NCI-H1417 (cell line): ENCODE data around the gene NPC1.
"Not testable (repeated sequence)": the region's sequence is repeated elsewhere in the genome, so short reads cannot be mapped to it uniquely, and the experiment has no call there.

Experiments
- DNase-seq, 3 experiments: peaks; one replicate each; lab custom pipeline; 2025; lab: John Stamatoyannopoulos, UW

NPC1 gene

DNA sequence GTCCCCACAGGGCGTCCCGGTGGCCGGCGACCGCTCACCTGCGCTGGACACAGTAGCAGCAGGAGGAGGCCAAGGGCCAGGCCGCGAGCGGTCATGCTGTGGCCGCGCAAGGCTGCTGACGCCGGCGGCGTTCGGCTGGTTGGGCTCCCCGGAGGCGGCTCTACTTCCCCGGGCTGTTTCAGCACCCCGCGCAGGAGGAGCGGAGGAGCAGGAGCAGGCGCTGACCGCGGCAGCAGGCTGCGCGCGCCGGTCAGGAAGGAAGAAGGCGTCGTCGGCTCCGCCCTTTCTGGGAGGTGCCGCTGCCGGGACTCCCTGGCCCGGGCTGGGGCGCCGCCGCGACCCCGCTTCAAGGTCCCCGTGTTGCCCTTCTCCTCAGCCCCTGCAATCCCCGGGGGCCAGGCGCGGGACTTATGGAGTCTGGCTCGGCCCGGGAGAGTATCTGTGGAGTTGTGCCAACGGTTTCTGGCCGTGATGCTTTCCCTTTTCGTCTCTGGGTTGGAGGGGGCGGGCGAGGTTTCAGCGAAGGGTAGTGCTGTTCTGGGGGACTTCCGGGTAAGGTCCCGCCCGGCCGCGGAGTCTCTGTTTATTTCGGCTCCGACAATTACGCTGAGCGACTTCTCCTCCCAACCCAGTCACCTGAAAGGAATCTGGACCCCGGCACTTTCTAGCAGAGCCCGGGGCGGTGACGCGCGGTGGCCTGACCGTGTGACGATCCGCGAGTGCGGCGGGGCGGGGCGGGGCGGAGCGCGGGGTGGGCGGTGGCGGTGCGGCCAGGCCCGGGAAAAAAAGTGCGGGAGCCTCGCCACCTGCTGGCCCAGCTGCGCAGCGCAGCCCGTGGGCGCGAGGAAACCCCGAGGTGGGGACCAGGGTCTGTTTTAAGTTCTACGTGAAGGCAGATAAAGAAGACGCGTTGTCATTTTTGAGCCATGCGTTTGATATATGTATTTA is at the start of gene NPC1:
Gene NPC1, minus strand, starts transcription at position 258 of the 948 bp plus-strand sequence. Its CDS starts 163 bp downstream, at position 95.
- DNase-seq = peak; percentile 85 to 97 (median 96)

DNA sequence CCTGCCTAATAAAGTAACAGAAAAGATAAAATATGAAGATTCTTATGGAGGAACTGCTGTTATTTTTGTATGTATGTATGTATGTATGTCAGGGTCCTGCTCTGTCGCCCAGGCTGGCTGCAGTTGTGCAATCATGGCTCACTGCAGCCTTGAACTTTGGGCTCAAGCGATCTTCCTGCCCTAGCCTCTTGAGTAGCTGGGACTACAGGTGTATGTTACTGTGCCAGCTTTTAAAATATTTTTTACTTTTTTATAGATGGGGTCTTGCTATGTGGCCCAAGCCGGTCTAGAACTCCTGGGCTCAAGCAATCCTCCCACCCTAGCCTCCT is 49.7 kb upstream of the NPC1 start:
- no peak for DNase-seq

DNA sequence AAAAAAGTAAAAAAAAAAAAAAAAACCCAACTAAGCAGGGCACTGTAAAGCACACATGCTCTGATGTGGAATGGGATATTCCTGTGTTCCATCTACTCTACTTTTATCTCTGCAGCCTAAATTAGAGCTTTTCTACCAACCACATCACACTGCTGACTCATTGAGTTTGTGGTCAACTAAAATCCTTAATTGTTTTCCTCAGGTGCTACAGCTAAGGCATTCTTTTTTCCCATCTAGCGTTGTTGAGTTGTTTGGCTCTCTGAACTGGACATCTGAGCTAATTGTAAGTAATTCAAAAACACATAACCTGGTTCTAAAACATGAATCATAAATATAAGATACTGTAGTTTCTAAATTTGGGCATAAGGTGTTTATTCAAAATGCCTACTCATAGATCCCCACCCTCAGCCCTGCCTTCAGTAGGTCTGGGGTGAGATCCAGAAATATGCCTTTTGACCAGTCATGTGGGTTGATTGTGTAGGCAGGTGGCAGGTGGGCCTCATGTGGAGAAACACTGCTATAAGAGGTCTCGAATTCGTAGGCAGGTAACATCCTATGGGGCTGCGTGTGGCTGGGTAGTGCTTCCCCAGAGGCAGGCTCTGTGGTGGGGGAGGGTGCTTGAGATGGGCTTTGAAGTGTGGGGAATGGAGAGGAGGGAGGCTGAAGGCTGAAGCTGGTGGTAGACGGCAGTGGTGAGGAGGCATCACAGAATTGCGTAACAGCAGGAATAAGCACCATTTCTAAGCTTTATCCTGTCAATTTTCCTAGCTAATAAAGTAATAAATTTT is 49.2 kb upstream of the NPC1 start:
- DNase-seq = peak in 1 of 3 experiments; percentile 48

DNA sequence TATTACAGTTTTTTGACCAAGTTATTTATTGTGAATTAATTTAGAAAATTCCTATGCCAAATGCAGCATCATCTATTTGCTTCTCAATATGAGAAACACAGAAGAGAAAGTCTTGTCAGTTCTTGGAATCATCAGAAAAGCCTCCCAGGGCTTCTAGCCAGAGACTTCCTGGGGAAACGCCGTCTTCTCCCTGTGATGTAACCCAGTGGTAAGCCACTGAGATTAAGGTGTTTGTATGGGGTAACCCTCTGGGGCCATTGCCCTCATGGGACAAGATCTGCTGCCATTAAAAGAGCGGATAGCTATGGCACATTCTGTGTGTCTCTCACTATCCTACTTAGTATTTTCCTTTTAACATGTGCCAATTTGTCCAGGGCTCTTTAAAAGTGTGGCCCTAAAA is 48.4 kb upstream of the NPC1 start:
- DNase-seq = no peak

DNA sequence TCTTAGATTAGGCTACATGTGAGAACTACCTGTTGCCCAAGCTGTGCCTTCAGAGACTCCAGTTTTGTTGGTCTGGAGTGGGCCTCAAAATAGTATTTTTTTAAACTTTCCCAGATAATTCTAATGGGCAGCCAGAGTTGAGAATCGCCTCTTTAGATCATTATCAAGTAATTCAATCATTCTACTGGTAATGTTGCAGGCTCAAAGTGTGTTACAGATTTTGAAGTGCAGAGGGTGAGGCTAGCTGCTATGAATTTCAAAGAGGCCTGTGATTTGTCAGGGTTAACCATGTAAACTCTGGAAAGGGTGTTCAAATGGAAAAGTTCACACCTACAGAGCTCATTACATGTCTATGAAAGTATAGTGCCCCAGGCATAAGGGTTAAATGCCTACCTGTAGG is 46.3 kb upstream of the NPC1 start:
- peak in 1 of 3 experiments; percentile 43 for DNase-seq

DNA sequence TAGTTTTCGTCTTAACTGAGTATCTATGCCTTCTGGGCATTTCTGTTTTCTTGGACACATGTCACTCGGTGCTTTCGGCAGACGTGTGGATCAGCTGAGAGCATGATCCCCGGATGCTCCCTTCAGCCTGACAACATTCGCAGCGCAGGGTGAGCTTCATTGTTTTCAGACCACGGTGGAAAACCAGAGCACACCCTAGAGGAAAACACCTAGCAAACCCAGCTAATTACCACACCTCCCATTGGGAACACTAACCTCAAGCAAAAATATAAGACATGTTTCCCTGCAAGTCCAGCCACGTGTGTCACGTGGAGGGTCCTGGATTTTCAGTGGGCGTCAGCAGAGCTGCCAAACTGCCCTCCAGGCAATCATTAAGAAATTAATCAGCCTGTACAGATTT is 45.4 kb upstream of the NPC1 start:
- peak in 2 of 3 experiments; percentile 14 to 50 for DNase-seq

DNA sequence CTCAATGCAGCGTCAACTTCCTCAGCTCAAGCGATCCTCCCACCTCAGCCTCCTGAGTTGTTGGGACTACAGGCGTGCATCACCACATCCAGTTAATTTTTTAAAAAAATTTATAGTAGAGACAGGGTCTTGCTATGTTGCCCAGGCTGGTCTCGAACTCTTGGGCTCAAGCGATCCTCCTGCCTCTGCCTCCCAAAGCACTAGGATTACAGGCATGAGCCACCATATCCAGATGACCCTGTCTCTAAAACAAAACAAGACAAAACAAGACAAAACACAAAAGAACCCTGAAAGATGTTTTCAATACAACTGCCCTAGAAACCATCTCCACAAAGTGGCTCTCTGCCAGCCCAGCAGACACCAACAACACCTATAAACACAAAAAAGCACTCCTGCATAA is 45.0 kb upstream of the NPC1 start:
- no peak for DNase-seq

DNA sequence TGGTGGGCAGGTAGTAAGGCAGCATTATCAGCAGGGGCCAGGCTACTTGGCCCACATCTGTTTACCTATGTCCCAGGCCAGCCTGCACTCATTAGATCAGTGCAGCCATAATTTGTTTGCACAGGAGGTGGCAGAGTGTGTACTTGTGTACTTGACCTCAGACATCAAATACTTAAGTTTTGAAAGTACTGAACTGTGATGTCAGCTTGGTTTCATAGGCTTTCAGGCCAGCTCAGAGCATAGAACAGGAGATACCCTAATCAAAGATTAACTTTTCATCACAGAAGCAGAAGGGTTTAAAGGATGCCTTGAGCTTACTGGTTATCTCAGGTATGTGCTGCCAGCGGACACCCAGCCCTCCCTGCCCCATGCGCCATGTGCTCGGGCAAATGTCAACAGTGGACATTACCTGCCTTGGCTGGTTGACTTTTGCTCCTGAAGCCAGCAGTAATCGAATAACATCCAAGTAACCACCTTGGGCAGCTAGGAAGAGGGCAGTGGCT is 43.2 kb upstream of the NPC1 start:
- DNase-seq = peak; percentile 36 to 81 (median 45)

DNA sequence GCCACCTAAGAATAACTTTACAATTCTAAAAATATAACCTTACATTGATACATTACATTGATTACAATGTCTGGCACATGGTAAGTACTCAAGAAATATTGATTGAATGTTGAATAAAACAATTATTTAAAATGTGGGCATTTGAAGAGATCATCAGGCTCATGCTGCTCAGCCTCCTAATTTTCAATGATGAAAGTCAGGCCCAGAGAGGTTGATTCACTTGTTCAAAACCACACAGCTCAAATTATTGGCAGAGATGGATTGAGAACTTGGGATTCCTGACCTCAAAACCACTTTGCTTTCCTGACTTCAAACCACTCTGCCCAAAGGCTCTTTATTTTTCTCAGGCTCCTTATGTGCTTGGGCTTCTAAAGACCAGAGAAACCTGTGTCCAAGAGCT is 41.7 kb upstream of the NPC1 start:
- no peak for DNase-seq

DNA sequence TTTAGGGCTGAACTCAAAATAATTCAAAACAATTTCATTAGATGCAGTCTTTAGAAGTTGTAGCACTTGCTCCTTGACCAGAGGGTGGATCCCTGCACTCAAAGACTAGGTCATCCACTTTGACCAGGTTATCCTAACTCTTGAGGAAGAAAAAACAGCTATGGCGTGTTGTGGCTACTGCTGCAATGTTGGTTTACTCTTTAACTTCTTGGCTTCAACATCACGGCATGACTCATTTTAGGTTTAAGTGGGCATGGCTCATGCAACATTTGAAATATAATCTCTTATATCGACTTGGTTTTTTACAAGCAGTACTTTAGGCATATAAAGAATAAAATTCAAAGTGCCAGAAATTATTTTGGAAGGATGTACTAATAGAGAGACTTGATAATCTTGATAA is 41.0 kb upstream of the NPC1 start:
- DNase-seq = peak in 1 of 3 experiments; percentile 27

DNA sequence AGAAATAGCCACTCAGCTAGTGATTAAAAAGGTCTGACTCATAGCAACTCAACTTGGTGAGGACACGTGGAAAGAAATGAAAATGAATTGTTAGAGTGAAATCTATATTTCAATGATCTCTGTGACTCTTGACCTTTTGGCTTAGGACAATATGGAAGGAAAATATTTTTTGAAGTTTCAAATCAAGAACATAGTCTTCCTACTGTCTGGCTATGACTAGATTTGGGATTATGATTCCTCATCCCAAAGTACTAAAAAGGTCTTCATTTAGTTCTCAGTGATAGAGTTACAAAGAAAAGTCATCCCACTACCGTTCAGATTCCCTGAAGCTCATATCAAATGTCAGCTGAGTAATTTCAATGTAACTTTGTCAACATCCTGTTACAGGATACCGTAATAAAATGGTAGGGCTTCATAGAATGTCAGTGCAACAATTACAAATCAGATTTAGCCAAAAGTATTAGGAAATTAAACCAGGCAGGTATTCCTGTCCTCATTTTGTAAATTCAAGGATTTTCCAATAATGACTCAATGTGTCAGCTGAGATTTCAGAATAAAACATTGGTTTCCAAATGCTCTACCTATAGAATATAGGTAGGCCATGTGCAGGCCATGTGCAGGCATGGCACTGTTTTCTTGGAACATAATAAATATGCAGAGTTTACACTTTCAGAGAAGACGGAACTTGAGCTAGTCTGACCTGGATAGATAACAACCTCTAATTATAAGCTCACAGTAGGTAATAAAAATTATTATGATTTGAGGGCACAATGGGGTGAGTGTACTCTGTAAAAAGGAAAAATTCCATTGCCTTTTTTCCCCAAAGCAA is 40.4 kb upstream of the NPC1 start:
- DNase-seq = no peak

DNA sequence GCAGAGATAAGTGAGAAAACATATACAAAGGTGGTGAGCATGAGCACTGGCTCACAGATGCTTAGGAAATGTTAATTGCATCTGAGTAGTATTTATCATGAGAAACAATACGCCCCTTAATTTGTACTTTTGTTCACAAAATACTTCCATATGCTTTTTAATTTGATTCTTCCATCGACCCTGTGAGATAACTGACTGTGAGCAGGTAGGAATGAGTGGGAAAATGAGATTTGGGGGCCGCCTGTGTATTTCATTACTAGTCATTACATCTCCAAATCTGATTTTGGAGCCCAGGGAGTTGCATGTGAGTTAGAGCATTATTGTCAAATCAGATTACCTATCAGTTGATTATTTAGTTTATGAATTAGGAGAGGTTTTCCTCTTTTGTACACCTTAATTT is 36.7 kb upstream of the NPC1 start:
- DNase-seq = no peak

DNA sequence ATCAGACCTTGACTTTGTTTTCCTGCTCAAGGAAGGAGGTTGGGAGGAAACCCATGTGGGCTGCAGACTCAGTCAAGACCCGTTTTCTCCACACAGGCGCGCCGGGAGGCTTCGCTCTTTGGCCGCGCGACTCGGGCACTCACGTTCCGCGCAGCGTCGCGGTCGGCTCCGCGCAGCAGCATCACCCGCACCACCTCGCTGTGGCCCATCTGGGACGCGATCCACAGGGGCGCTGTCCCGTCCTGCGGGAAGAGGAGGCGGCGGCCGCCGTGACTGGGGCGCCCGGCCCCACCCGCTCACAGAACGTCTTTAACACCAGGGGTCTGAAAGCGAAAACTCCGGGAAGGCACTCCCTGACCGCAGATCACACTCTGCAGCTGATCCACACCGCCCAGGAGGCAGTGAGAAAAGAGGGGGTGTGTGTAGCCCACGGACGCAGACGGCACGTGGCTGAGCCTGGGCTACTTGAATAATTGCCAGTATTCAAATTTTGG is 33.1 kb upstream of the NPC1 start:
- peak in 2 of 3 experiments; percentile 54 to 67 for DNase-seq

DNA sequence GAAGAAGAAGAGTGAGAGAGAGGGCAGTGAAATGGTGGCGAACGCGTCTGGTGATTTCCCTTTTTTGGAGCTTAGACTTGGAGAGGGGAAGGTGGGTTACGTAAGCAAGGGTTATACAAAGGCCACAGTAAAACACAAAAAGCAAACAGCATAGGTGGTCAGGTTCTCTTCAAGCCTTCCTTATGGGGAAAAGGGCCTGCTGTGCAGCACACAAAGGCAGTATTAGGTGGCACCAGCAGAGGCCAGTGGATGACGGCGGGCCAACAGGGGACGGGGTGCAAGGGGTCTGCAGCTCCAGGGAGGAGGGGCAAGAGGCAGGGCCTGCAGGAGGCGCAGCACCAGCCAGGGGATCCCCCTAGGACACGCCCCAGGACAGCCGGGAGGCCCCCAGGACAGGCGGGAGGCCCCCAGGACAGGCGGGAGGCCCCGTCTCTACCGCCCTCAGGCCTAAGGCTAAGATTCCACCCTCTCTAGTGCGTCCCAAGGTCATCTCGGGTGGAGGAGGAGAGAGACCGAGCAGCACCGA is 32.6 kb upstream of the NPC1 start:
- DNase-seq = no peak

DNA sequence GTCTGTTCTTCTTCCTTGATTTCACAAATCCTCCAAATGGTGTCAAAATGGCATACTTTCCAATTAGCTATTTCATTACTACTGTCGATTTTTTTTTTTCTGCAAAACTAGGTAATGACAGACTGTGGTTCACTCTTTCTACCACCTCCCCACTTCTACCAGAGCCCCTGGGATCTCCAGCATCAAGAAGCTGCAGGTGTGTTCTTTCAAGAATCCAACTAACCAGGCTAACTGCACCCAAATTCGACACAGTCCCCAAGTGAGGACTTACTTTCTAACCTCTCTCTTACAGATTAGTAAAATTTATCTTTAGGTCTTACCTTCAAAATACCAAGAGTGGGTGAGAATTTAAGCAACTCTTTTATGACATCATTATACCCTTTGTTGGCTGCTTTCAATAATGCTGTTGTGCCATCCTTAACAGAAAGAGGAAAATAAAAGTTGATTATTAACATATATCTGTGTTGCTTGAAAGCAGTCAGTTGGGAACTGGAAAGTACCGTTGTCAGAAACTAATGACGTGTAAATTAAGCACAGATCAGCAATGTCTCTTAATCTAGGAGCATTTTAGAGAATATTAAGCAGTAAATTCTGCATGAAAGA is 31.2 kb upstream of the NPC1 start:
- DNase-seq = no peak

DNA sequence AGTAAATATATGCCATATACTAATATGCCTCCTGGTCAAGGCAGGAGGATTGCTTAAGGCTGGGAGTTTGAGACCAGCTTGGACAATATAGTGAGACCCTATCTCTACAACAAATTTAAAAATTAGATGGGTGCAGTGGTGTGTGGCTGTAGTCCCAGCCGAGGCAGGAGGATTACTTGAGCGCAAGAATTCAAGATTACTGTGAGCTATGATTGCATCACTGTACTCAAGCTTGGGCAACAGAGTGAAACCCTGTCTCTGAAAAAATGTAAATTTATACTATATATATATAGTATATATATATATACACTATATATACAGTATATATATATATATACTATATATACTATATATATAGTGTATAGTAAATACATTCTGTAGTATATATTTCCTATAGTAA is 30.0 kb upstream of the NPC1 start:
- DNase-seq = no peak

DNA sequence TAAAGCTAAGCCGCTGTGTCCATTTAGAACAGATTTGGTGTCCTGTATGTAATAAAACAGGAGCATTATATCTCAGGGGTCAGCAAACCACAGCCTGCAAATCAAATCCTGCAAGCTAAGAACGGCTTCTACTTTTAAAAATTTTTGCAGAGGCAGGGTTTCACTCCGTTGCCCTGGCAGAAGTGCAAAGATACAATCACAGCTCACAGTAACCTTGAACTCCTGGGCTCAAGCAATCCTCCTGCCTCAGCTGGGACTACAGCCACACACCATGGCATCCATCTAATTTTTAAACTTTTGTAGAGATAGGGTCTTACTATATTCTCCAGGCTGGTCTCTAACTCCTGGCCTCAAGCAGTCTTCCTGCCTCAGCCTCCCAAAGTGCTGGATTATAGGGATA is 28.6 kb upstream of the NPC1 start:
- no peak for DNase-seq

DNA sequence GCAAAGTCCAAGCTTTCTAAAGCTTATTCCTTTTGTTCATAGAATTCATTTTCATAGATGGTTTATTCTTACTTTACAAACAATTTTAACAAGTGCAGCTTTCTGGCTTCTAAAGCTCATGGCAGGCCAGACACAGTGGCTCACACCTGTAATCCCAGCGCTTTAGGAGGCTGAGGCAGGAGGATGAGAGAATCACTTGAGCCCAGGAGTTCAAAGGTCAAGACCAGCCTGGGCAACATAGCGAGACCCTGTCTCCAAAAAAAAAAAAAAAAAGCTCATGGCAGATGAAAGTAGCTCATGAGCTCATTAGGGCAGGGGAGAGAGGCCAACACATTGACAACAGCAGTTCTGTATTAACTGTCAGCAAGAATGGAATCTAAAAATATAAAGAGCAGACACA is 28.1 kb upstream of the NPC1 start:
- no peak for DNase-seq

DNA sequence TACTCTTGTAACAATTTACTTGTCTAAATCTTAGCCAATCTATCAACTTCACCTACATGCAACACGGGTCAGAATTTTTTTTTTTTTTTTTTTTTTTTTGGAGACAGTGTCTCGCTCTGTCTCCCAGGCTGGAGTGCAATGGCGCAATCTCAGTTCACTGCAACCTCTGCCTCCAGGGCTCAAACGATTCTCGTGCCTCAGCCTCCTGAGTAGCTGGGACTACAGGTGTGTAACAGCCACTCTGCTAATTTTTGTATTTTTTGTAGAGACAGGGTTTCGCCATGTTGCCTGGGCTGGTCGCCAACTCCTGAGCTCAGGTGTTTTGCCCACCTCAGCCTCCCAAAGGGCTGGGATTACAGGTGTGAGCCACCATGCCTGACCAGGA is 26.8 kb upstream of the NPC1 start:
- not testable (repeated sequence) for DNase-seq

DNA sequence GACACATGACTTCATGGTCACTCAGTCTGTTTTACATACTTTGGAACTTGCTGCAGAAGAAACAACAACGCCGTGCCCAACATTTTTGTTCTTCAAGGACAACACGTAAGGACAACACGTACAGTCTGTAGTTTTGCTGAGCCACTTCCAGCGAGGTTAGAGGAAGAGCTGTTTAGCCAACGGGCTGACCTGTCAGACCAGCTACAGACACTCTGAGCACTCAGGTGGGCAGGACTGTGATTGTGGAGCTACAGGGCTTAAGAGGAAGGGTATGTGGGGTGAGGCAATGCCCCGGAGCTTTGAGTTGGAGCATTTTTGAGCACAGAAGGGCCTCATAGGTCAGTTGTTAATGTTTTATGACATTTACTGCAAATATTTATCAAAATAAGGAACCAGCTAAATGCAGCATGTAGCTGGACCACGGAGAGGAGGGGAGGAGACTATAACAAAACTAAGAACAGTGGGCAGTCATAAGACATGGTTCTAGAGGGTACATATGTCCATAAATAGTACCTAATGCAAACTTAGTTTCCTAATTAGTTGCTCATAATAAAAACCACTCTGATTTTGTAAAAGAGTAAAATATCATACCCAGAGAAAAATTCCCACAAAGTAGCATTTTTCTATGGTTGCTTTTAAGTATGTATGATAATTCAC is 26.3 kb upstream of the NPC1 start:
- no peak for DNase-seq
